ENCODE measurements around the gene RHOXF2B. TPM values are rescaled to one million over a fixed set of nuclear protein-coding genes. Genes with fewer than 3 reads are reported as not detected.
"Not testable (repeated sequence)": the region's sequence is repeated elsewhere in the genome, so short reads cannot be mapped to it uniquely, and the experiment has no call there.

RHOXF2B gene
- total RNA-seq, 4 donors from 2014 or later, result 0.13 TPM; not detected in 3

DNA sequence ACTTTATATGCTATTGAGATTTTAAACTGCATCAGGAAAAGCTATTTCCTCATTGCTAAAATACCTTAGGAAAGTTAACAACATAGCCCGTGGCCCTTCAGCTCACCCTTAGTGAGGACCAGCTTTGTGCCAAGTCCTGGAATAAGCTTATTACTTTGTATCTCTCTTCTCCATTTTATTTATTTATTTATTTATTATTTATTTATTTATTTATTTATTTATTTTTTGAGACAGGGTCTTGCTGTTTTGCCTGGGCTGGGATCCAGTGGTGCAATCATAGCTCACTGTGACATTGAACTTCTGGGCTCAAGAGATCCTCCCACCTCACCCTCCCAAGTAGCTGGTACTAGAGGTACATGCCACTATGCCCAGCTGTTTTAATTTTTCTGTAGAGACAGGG lies 31.9 kb upstream of the RHOXF2B start:
- intact Hi-C loops (cut with DNase I), result no loop called here

GRCh38 chrX:120104707-120105106 lies 27.2 kb upstream of the RHOXF2B start:
- H3K9me3 ChIP-seq; H3K4me3 ChIP-seq (replicated peaks in 1 of 3); H3K27me3 ChIP-seq; intact Hi-C loops (cut with DNase I); DNase-seq; H3K27ac ChIP-seq; H3K4me1 ChIP-seq; H3K36me3 ChIP-seq: not testable (repeated sequence)
- 92 to 97% methylated on average over 2 of the region's 2 CpGs for WGBS, 2 donors

More for the DNA sequence above, 31.9 kb upstream of the RHOXF2B start:
- no peaks in the 10 kb centered on the region for H3K27me3 ChIP-seq
- no peak for DNase-seq
- H3K4me3 ChIP-seq (replicated peaks in 1 of 3), result no peak overlapping the region
- TF ChIP-seq POLR2A (IDR thresholded peaks at IDR 0.05), result no peak
- TF ChIP-seq, protein P1, sequence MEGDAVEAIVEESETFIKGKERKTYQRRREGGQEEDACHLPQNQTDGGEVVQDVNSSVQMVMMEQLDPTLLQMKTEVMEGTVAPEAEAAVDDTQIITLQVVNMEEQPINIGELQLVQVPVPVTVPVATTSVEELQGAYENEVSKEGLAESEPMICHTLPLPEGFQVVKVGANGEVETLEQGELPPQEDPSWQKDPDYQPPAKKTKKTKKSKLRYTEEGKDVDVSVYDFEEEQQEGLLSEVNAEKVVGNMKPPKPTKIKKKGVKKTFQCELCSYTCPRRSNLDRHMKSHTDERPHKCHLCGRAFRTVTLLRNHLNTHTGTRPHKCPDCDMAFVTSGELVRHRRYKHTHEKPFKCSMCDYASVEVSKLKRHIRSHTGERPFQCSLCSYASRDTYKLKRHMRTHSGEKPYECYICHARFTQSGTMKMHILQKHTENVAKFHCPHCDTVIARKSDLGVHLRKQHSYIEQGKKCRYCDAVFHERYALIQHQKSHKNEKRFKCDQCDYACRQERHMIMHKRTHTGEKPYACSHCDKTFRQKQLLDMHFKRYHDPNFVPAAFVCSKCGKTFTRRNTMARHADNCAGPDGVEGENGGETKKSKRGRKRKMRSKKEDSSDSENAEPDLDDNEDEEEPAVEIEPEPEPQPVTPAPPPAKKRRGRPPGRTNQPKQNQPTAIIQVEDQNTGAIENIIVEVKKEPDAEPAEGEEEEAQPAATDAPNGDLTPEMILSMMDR (IDR thresholded peaks at IDR 0.05), result no peak
- no peaks in the 10 kb centered on the region for H3K9me3 ChIP-seq
- no peaks in the 10 kb centered on the region for H3K4me1 ChIP-seq
- H3K36me3 ChIP-seq, result no peaks in the 10 kb centered on the region
- no peak overlapping the region for H3K27ac ChIP-seq
- WGBS, 2 donors, result 92 to 93% methylated on average over 1 of the region's 1 CpG

DNA sequence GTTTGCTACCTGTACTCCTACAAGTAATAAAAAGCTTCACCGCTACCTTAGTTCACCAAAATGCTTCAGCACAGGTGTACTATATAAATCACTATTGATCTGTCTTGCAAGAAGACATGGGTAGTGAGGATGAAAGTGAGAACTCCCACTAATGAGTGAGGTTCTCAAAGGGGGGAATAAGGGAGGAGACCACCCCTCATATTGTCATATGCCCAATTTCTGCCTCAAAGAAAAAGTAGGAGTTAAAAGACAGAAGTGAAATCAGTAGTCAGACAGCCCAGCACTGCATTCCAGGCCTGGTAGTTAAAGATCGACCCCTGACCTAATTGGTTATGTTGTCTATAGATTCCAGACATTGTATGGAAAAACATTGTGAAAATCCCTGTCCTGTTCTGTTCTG lies 23.6 kb upstream of the RHOXF2B start:
- DNase-seq; H3K9me3 ChIP-seq; H3K27ac ChIP-seq; H3K4me3 ChIP-seq (replicated peaks in 1 of 3); intact Hi-C loops (cut with DNase I); H3K27me3 ChIP-seq; H3K36me3 ChIP-seq; H3K4me1 ChIP-seq: not testable (repeated sequence)
- 81 to 88% methylated on average over 2 of the region's 2 CpGs for WGBS, 2 donors

GRCh38 chrX:120090208-120090607 lies 12.7 kb upstream of the RHOXF2B start:
- no peak for DNase-seq
- no peaks in the 10 kb centered on the region for H3K36me3 ChIP-seq
- H3K4me1 ChIP-seq, result no peaks in the 10 kb centered on the region
- H3K9me3 ChIP-seq, result no peaks in the 10 kb centered on the region
- H3K27me3 ChIP-seq, result no peaks in the 10 kb centered on the region
- no peak overlapping the region for H3K27ac ChIP-seq
- WGBS, 2 donors, result 58 to 81% methylated on average over 2 of the region's 2 CpGs
- intact Hi-C loops (cut with DNase I), result no loop called here
- TF ChIP-seq, protein P1 (IDR thresholded peaks at IDR 0.05), result no peak
- no peak for TF ChIP-seq POLR2A (IDR thresholded peaks at IDR 0.05)
- no peak overlapping the region for H3K4me3 ChIP-seq (replicated peaks in 1 of 3)

DNA sequence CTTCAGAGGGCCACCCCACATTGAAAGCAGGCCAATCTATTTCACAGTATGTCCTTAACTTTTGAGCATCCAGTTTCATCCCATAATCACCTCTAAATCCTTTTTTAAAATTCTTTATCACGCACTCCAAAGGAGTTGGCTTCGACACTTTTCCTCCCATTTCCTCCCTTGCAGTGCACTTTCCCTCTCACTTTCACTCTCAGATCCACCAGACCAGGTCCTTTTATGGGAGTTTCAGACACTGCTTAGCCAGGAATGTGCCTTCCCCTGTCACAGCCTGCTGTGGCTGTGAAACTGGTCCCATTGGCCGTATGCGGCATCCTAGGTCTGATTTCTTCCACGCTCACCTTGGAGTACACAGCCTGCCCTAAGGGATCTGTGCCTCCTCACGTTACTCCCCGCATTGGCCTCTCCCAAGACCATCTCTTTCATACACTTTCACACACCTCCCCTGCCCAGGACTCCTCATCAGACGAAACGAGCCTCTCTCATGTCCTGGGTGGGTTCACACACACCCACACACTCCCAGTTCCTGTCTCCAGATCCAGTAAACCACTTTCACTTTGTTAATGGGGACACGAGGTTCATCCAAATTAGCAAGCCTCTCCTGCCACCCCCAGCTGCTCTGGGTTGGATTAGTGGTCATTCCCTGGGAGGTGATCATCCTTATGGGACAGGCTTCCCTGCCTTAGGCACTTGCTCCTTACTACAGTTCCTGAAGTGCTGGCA lies 10.0 kb upstream of the RHOXF2B start:
- no peaks in the 10 kb centered on the region for H3K9me3 ChIP-seq
- H3K27me3 ChIP-seq, result no peaks in the 10 kb centered on the region
- no peaks in the 10 kb centered on the region for H3K4me1 ChIP-seq
- TF ChIP-seq, protein P1 (IDR thresholded peaks at IDR 0.05), result no peak
- TF ChIP-seq POLR2A (IDR thresholded peaks at IDR 0.05), result no peak
- H3K4me3 ChIP-seq (replicated peaks in 1 of 3), result no peak overlapping the region
- 74 to 77% methylated on average over 10 of the region's 10 CpGs for WGBS, 2 donors
- DNase-seq, result no peak
- intact Hi-C loops (cut with DNase I), result no loop called here
- no peaks in the 10 kb centered on the region for H3K36me3 ChIP-seq
- H3K27ac ChIP-seq, result no peak overlapping the region

- DNase-seq; H3K4me1 ChIP-seq; H3K27me3 ChIP-seq; H3K27ac ChIP-seq; H3K4me3 ChIP-seq (replicated peaks in 1 of 3); H3K9me3 ChIP-seq; intact Hi-C loops (cut with DNase I); H3K36me3 ChIP-seq: not testable (repeated sequence)
- no CpG with 5 or more reads among the region's 12 CpGs for WGBS, 2 donors
Observed at GRCh38 chrX:120085553-120086185, 8.2 kb upstream of the RHOXF2B start.

DNA sequence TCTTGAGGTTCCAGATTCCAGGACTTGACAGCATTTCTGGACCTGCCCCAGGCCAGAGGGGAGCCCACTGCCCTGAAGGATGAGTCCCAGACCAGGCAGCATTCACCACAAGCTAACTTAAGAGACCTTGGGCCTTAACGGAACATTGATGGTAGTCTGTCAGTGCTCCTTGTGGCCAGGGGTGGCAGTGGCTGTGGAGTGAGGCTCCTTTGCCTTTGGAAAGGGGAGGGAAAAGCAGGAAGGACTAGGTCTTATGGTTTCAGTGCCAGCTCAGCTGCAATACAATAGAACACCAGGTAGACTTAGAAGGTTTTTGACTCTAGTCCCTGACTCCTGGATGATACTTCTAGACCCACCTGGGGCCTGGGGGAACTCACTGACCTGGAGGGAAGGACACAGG lies 11.3 kb downstream of the RHOXF2B start:
- WGBS, 2 donors, result no CpG with 5 or more reads among the region's 1 CpG
- intact Hi-C loops (cut with DNase I); H3K4me3 ChIP-seq (replicated peaks in 1 of 3); H3K4me1 ChIP-seq; H3K27me3 ChIP-seq; H3K36me3 ChIP-seq; H3K9me3 ChIP-seq; H3K27ac ChIP-seq; DNase-seq: not testable (repeated sequence)

DNA sequence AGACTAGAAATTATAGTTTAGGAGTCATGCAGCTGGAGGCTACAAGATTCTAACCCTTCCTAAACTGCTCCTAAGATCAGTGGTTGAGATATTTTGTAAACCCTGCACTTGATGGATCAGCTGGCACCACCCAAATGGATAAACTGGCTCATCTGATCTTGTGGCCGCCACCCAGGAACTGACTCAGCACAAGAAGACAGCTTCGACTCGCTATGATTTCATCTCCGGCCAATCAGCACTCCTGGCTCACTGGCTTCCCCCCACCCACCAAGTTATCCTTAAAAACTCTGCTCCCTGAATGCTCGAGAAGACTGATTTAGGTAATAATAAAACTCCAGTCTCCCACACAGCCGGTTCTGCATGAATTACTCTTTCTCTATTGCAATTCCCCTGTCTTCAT lies 34.8 kb downstream of the RHOXF2B start:
- WGBS, 2 donors, result no CpG with 5 or more reads among the region's 6 CpGs

GRCh38 chrX:120042247-120042646 lies 35.2 kb downstream of the RHOXF2B start:
- H3K4me1 ChIP-seq; DNase-seq; H3K9me3 ChIP-seq; H3K27me3 ChIP-seq; intact Hi-C loops (cut with DNase I); H3K4me3 ChIP-seq (replicated peaks in 1 of 3); H3K36me3 ChIP-seq; H3K27ac ChIP-seq: not testable (repeated sequence)
- no CpG with 5 or more reads among the region's 2 CpGs for WGBS, 2 donors

More for the DNA sequence above, 34.8 kb downstream of the RHOXF2B start:
- H3K36me3 ChIP-seq; H3K27ac ChIP-seq; H3K4me1 ChIP-seq; H3K27me3 ChIP-seq; intact Hi-C loops (cut with DNase I); H3K4me3 ChIP-seq (replicated peaks in 1 of 3); H3K9me3 ChIP-seq; DNase-seq: not testable (repeated sequence)

GRCh38 chrX:120040176-120040575 lies 37.3 kb downstream of the RHOXF2B start:
- H3K4me1 ChIP-seq; intact Hi-C loops (cut with DNase I); H3K4me3 ChIP-seq (replicated peaks in 1 of 3); DNase-seq; H3K9me3 ChIP-seq; H3K36me3 ChIP-seq; H3K27me3 ChIP-seq; H3K27ac ChIP-seq: not testable (repeated sequence)
- WGBS, 2 donors, result no CpG with 5 or more reads among the region's 6 CpGs

All from thyroid gland (tissue), 4 donors.